ENCODE measurements around the gene PIP5K1B. TPM values are rescaled to one million over a fixed set of nuclear protein-coding genes. Genes with fewer than 3 reads are reported as not detected.

Gene PIP5K1B
- total RNA-seq, 2 experiments from 2014 or later = 1.5 to 2.3 TPM

DNA sequence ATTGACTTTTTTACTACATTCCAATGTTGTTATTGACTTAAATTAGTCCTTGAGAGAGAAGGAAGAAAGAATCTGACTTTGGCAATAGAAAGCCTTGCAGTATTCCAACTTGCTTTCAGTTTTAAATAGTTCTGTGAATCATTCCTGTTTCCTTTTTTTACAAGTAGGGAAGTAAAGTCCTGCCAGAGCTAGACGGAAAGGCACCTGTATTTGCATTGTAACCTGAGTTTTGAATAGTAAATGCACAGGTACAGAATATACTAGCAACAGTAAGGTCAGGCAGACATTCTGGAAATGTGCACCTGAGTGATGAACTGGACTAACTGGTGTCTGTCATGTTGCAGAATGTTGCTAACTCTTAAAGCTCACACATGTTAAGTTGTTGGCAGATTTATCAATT is 208.0 kb downstream of the PIP5K1B start:
- Mint-ChIP-seq H3K36me3 (ENCODE audit: low read depth) (peaks cover 5% of the 10 kb centered on the region), H3K9me3 (no peaks in the 10 kb centered on the region), H3K27ac (no peak overlapping the region), H3K4me1 (peaks cover 42% of the 10 kb centered on the region), H3K4me3 (no peak overlapping the region), H3K27me3 (peaks cover 2% of the 10 kb centered on the region)
- ChIA-PET POLR2A (interaction anchor here (1.1 to 1.2 kb wide), 2 partner anchors 15 to 61 kb away, joined by 3 to 5 read pairs; no protein-coding TSS in a partner anchor), CTCF (interaction anchor here (0.6 kb wide), 1 partner anchor 444 kb away, joined by 3 read pairs; no protein-coding TSS in a partner anchor)
- DNase-seq = no peak

DNA sequence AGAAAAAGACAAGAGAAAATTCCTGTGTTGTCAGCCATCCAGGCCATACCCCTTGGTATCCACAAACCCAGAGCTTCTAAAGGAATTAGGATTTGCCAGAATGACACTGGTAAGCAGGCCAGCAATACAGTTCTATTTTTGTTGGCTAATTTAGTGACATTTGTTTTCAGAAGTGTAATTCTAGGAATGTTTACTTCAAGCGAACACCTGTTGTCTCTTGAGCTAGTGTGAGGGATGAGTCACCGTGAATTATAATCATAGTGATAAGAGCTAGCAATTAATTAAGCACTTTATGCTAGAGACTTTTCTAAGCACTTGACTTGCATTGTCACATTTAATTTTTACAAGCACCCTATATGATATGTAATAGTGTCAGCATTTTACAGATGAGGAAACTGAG is 209.7 kb downstream of the PIP5K1B start:
- Mint-ChIP-seq H3K36me3 (ENCODE audit: low read depth) (peaks cover 5% of the 10 kb centered on the region), H3K4me1 (peaks cover 56% of the 10 kb centered on the region), H3K27me3 (no peaks in the 10 kb centered on the region), H3K27ac (peak overlapping the region; percentile 18), H3K9me3 (no peaks in the 10 kb centered on the region), H3K4me3 (no peak overlapping the region)
- ChIA-PET POLR2A (interaction anchor here (1.7 kb wide), 1 partner anchor 59 kb away, joined by 6 read pairs; no protein-coding TSS in a partner anchor), CTCF (interaction anchor here (1.0 to 1.6 kb wide), 2 partner anchors 85 to 105 kb away, joined by 3 read pairs; no protein-coding TSS in a partner anchor)
- no peak for DNase-seq

DNA sequence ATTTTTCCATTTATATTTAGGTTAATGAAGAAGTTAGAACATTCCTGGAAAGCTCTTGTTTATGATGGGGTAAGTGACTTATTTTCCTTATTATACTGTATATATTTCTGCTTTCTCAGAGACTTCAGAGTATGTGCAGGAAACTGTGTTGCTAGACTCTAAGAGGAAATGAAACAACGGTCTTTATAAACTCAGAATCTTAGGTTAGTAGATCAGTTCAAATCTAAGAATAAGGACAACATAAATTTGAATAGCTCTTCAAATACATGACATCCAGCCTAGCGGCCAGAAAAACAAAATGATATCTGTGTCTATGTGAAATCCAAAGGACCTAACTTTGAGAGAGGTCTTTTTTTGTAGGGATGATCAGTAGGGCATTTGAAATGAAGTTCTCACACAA is 214.6 kb downstream of the PIP5K1B start:
- no peak for DNase-seq
- Mint-ChIP-seq H3K4me1 (peaks cover 51% of the 10 kb centered on the region), H3K36me3 (ENCODE audit: low read depth) (peaks cover 2% of the 10 kb centered on the region), H3K27me3 (no peaks in the 10 kb centered on the region), H3K9me3 (no peaks in the 10 kb centered on the region), H3K4me3 (no peak overlapping the region), H3K27ac (peak overlapping the region; percentile 42)
- CTCF ChIA-PET = interaction anchor here (1.3 kb wide), 1 partner anchor 80 kb away, joined by 4 read pairs; no protein-coding TSS in a partner anchor
- POLR2A ChIA-PET = interaction anchor here (1.1 to 1.6 kb wide), 2 partner anchors 12 to 55 kb away, joined by 3 to 5 read pairs; no protein-coding TSS in a partner anchor

DNA sequence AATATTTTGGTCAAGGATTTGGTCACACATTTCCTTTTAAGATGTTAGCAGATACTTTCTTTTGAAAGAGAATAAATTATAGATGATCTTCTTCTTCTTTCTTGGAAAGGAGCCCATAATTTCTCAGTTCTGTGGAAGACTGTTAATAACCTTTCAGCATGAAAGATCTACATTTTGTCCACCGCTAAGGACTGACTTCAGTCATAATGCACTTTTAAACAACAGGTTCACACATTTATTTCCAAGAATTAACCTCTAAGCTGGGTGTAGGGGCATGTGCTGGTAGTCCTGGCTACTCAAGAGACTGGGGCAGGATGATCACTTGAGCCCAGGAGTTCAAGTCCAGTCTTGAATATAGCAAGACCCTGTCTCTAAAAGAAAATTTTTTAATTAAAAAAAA is 215.9 kb downstream of the PIP5K1B start:
- Mint-ChIP-seq H3K9me3 (no peaks in the 10 kb centered on the region), H3K27me3 (no peaks in the 10 kb centered on the region), H3K36me3 (ENCODE audit: low read depth) (peaks cover 2% of the 10 kb centered on the region), H3K4me1 (peaks cover 39% of the 10 kb centered on the region), H3K27ac (no peak overlapping the region), H3K4me3 (no peak overlapping the region)
- ChIA-PET POLR2A (interaction anchor here (0.7 kb wide), 1 partner anchor 360 kb away, joined by 3 read pairs; no protein-coding TSS in a partner anchor), CTCF (no interaction called here)
- no peak for DNase-seq

DNA sequence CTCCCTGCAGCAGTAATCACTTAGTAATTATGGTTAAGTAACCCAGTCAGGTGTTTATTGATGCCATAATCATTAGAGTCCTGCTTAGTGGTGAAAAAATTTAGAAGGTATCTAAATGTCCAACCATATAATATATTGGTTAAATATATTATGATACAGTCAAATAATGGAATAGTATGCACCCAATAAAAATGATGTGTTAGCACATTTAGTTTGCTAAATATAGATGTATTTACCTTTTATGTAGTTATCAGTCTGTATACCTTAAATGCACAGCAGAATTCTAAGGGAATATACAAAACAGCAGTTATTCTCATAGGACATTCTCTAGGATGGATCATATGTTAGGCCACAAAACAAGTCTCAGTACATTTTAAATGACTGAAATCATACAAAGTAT is 218.4 kb downstream of the PIP5K1B start:
- Mint-ChIP-seq H3K4me3 (no peak overlapping the region), H3K27ac (no peak overlapping the region), H3K9me3 (no peaks in the 10 kb centered on the region), H3K27me3 (peaks cover 1% of the 10 kb centered on the region), H3K36me3 (ENCODE audit: low read depth) (peaks cover 2% of the 10 kb centered on the region), H3K4me1 (peaks cover 22% of the 10 kb centered on the region)
- ChIA-PET POLR2A (no interaction called here), CTCF (no interaction called here)
- no peak for DNase-seq

DNA sequence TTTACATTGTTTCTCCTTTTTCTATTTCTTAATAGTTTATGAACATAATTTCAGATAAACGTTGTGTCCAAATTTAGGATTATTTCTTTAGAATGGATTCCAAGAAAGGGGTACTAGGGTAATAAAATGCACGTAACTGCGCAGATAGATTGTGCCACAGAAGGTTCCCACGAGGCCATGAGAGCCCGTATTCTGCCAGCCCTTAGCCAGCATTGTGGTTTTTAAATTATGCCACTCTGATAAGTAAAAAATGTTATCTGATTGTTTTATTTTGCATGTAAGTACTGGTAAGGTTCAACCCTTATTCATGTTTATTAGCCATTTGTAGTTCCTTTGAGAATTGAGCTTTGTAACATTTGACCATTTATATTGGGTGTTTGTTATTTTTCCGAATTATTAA is 220.1 kb downstream of the PIP5K1B start:
- Mint-ChIP-seq H3K27ac (no peak overlapping the region), H3K9me3 (no peaks in the 10 kb centered on the region), H3K4me3 (no peak overlapping the region), H3K4me1 (peaks cover 12% of the 10 kb centered on the region), H3K27me3 (peaks cover 5% of the 10 kb centered on the region), H3K36me3 (ENCODE audit: low read depth) (peaks cover 5% of the 10 kb centered on the region)
- ChIA-PET POLR2A (interaction anchor here (1.0 kb wide), 1 partner anchor 14 kb away, joined by 3 read pairs; no protein-coding TSS in a partner anchor), CTCF (no interaction called here)
- DNase-seq = no peak

DNA sequence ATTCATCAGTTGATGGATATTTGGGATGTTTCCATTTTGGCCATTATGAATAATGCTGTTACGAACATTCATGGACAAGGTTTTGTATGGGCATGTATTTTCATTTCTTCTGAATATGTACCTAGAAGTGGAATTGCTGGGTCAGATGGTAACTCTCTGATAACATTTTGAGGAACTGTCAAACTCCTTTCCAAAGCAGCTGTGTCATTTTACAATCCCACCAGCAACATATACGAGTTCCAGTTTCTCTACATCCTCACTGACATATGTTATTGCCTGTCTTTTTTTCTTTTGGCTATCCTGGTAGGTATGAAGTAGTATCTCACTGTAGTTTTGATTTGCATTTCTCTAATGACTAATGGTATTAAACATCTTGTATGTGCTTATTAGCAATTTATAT is 222.1 kb downstream of the PIP5K1B start:
- no peak overlapping the region for H3K27ac Mint-ChIP-seq
- no peaks in the 10 kb centered on the region for H3K9me3 Mint-ChIP-seq
- peaks cover 2% of the 10 kb centered on the region for H3K36me3 Mint-ChIP-seq (ENCODE audit: low read depth)
- no peak for DNase-seq
- H3K4me3 Mint-ChIP-seq = no peak overlapping the region
- H3K27me3 Mint-ChIP-seq = peaks cover 7% of the 10 kb centered on the region
- ChIA-PET POLR2A (no interaction called here), CTCF (no interaction called here)
- H3K4me1 Mint-ChIP-seq = peaks cover 20% of the 10 kb centered on the region

DNA sequence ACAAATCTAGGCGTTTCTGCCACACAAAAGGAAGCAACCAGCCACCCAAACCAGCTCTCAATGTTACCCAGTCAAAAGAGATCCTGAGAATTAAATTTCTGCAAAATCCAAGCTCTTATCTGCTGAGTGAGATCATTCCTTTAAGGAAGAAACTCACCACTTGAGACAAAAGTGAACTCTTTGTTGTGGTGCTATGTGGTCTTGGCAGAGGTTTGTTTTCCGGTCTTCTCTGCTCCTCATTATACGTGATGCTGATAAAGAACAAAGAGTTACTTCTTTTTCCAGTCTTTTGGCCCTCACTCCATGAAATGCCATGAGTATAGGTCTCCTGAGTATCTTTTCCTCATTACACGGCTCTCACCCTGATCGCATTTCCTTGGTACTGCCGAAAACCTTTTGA is 226.8 kb downstream of the PIP5K1B start:
- Mint-ChIP-seq H3K27ac (no peak overlapping the region), H3K27me3 (peaks cover 13% of the 10 kb centered on the region), H3K4me1 (peaks cover 30% of the 10 kb centered on the region), H3K36me3 (ENCODE audit: low read depth) (peaks cover 2% of the 10 kb centered on the region), H3K9me3 (no peaks in the 10 kb centered on the region), H3K4me3 (no peak overlapping the region)
- no peak for DNase-seq
- POLR2A ChIA-PET = interaction anchor here (0.8 to 1.8 kb wide), 2 partner anchors 12 to 15 kb away, joined by 3 to 5 read pairs; no protein-coding TSS in a partner anchor
- CTCF ChIA-PET = interaction anchor here (0.6 kb wide), 1 partner anchor 17 kb away, joined by 3 read pairs; no protein-coding TSS in a partner anchor

DNA sequence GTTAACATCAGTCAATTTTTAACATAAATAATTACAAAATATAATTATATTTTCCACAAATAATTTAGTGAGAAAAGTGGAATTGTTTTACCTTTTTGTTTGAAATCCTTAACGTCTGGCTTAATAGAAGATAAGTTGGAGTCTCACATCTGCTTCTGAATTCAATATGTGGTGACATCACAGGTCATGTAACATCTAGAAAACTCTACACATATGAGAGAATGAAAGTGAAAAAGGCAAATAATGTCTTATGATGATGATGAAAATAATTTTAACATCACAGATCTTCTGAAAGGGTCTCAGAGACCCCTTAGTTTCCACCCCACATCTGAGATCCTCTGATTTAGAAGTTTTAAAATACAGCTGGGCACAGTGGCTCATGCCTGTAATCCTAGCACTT is 227.4 kb downstream of the PIP5K1B start:
- peaks cover 2% of the 10 kb centered on the region for H3K36me3 Mint-ChIP-seq (ENCODE audit: low read depth)
- CTCF ChIA-PET = no interaction called here
- no peak overlapping the region for H3K4me3 Mint-ChIP-seq
- peaks cover 18% of the 10 kb centered on the region for H3K27me3 Mint-ChIP-seq
- no peak overlapping the region for H3K27ac Mint-ChIP-seq
- H3K4me1 Mint-ChIP-seq = peaks cover 30% of the 10 kb centered on the region
- no peak for DNase-seq
- POLR2A ChIA-PET = interaction anchor here (1.8 kb wide), 1 partner anchor 13 kb away, joined by 5 read pairs; no protein-coding TSS in a partner anchor
- no peaks in the 10 kb centered on the region for H3K9me3 Mint-ChIP-seq

DNA sequence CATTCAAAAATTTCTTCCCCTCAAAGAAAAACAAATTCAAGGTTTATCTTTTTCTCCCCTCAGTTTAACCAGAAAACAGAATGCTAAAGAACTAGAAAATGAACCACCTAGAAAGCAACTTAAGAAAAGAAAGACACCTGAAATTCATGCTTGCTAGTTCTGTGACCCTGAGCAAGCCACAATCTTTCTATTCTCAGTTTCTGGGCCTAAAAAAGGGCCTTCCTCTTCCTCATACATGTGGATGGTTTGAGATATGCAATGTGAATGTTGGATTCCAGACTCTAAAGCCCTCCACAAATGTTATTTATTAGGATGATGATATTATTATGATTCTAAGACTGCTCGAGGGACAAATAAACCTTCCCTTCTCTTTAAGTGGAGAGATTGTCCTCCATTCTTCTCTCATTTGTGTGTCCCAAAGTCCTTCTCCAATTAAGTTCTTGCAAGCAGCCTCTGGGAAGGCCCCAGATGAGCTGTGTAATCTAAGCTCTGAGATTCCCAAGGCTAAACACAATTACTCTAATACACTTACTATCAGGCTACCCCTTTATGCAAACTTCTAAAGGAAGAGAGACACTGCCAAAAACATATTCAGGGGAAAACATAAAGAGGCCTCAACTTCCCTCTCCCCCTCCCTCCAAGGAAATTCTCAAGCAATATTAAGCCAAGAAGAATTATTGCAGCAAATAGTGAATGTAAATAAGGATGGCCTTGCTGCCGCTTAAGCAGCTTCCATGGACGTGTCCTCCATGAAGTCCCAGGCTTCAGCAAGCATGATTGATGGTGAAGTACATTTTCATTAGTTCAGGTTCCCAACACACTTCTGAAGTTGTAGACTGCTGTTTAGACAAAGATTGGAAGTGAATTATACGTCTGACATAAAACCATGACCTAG is 228.6 kb downstream of the PIP5K1B start:
- peaks cover 2% of the 10 kb centered on the region for H3K36me3 Mint-ChIP-seq (ENCODE audit: low read depth)
- CTCF ChIA-PET = no interaction called here

DNA sequence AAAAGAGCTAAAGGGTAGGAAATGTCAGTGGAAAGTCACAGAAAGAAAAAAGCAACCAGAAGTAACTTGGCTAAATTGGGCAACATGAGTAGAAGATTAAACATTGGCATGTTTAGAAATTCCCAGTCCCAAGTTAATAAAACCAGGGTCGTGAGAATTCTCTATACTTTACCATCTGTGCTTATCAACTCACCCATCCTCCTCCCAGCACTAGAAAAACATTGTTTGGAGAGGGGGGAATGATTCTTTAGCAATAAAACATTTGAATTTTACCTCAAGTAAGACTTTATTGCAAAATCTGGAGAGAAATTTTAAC is 229.2 kb downstream of the PIP5K1B start:
- DNase-seq = no peak
- Mint-ChIP-seq H3K27ac (no peak overlapping the region), H3K4me1 (peaks cover 30% of the 10 kb centered on the region), H3K36me3 (ENCODE audit: low read depth) (peaks cover 1% of the 10 kb centered on the region), H3K4me3 (no peak overlapping the region), H3K9me3 (no peaks in the 10 kb centered on the region), H3K27me3 (peaks cover 23% of the 10 kb centered on the region)
- ChIA-PET CTCF (no interaction called here), POLR2A (no interaction called here)

More for the DNA sequence above, 228.6 kb downstream of the PIP5K1B start:
- peaks cover 30% of the 10 kb centered on the region for H3K4me1 Mint-ChIP-seq
- H3K27ac Mint-ChIP-seq = no peak overlapping the region
- H3K9me3 Mint-ChIP-seq = no peaks in the 10 kb centered on the region
- H3K27me3 Mint-ChIP-seq = peaks cover 23% of the 10 kb centered on the region
- no peak for DNase-seq
- POLR2A ChIA-PET = no interaction called here
- H3K4me3 Mint-ChIP-seq = no peak overlapping the region

DNA sequence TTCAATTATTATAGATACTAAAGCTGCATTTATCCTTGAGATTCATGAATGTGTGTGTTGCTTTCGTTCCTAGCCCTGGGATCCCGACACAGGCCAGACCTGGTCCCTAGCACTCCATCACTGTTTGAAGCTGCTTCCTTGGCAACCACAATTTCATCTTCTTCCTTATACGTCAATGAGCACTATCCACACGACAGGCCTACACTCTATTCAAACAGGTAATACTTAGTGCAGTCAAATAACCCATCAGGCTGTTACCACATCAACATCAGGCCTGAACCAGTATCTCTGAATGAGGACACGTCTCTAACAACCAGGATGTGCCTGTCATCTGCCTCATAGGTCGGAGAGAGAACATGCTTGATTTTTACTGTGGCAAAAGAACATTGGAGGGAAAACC is 235.5 kb downstream of the PIP5K1B start:
- H3K4me3 Mint-ChIP-seq = no peak overlapping the region
- CTCF ChIA-PET = interaction anchor here (1.0 kb wide), 1 partner anchor 9 kb away, joined by 4 read pairs; no protein-coding TSS in a partner anchor
- peaks cover 5% of the 10 kb centered on the region for H3K4me1 Mint-ChIP-seq
- POLR2A ChIA-PET = no interaction called here
- H3K9me3 Mint-ChIP-seq = no peaks in the 10 kb centered on the region
- no peak overlapping the region for H3K27ac Mint-ChIP-seq
- no peak for DNase-seq
- H3K36me3 Mint-ChIP-seq (ENCODE audit: low read depth) = peaks cover 3% of the 10 kb centered on the region
- peaks cover 19% of the 10 kb centered on the region for H3K27me3 Mint-ChIP-seq

DNA sequence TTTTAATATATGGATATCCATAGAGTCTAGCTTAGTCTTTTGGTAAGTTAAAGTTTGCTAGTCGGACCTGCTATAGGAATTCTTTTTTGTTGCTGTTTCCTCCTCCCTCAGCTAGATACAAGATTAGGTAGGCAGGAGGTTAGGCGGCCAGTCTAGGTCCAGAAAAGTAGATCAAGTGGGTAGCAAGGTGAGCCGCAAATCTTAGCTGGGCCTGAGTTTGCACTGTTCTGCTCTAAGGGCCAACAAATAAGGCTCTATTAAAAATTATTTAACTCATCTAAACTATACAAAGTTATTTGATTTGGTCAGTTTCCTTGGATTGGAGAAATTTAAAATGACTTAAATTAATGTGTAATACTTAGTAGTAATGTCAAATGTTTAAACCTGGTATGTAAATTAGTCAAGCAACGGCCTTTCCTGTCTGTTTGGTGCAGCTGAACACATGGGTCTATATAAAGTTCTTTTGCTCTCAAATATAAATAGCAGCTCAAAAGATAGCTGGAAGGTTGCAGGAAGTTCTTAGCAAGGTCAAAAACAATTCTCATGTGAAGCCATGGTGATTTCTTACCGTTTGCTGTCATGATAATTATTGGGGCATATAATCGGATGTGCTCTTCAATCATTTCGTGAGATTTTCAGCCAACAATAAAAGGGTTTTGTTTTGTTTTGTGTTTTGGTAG is 236.9 kb downstream of the PIP5K1B start:
- H3K36me3 Mint-ChIP-seq (ENCODE audit: low read depth) = peaks cover 3% of the 10 kb centered on the region
- peaks cover 5% of the 10 kb centered on the region for H3K4me1 Mint-ChIP-seq
- POLR2A ChIA-PET = no interaction called here
- DNase-seq = no peak
- no peaks in the 10 kb centered on the region for H3K9me3 Mint-ChIP-seq
- no peak overlapping the region for H3K27ac Mint-ChIP-seq
- H3K27me3 Mint-ChIP-seq = peaks cover 14% of the 10 kb centered on the region
- no peak overlapping the region for H3K4me3 Mint-ChIP-seq
- CTCF ChIA-PET = no interaction called here

All from activated CD4-positive, alpha-beta memory T cell treated with anti-CD3 and anti-CD28 coated beads, Interleukin-2, amount 10 ng/mL, durations not matched to agents 7 days and 5 days (primary cell).